Fibroblast of peridontal ligament (primary cell): ENCODE results near the gene PUM2.

Experiments used
- DNase-seq: peaks from one replicate; pipeline ENCODE4 v3.0.0-alpha.2; 2010; ENCODE audit errors: extremely low read depth

The PUM2 gene

GRCh38 chr2:20199633-20200270, 150.9 kb downstream of the PUM2 start:
- no peak for DNase-seq

DNA sequence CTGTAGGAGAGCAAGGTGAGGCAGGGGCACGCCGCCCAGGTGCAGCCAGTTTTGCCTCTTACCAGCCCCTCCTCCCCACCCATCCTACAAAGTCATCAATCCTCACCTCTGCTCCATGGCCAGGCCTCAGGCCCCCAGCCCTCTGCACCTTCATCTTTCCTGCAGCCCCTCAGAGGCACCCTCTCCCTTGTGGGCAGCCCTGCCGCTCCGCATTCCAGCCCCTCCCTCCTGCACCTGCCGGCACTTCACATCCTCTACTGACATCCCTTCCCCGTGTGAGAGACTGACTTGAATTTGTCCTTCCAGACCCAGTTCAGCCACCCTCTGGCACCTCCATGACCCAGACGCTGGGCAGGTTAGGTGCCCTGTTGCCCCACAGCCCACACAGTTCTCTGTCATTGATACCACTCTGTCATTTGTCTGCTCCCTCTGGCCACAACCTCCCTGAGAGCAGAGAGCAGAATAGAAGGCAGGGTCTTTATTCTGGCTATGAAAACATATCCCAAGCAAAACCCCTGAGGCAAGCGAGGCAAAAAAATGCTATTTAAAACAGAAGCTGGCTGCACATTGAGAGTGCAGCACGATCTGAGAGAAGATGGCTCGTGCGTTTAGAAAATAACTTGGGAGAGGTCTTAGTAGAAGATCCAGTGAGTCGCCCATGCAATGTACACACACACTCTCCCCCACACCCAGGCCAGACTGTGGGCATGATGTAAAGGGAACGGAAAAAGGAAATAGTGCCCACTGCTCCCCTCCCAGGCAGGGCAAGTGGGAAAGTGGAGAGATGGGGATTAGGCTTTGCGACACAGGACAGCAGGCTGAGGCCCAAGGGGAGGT, 151.6 kb downstream of the PUM2 start:
- no peak for DNase-seq
